ENCODE results near the gene LSM10. TPM values are rescaled to one million over a fixed set of nuclear protein-coding genes. Genes with fewer than 3 reads are reported as not detected.

LSM10 gene
- polyA plus RNA-seq, 1 experiment = 86.5 TPM

- CTCF ChIA-PET = interaction anchor here (0.8 to 1.6 kb wide), 4 partner anchors 54 to 88 kb away, joined by 3 to 8 read pairs (median 3); no protein-coding TSS in a partner anchor
- Histone ChIP-seq H3K36me3 (ENCODE audit: control insufficient read depth, insufficient read depth, low read length) (peaks cover 6% of the 10 kb centered on the region; the same call in 1 of the 2 replicates), H3K4me3 (ENCODE audit: low read depth, low read length) (peak overlapping the region; percentile 70), H3K27me3 (ENCODE audit: control insufficient read depth, insufficient read depth, low read length) (no peaks in the 10 kb centered on the region)
- TF ChIP-seq CTCF (IDR thresholded peaks at IDR 0.05; ENCODE audit: insufficient read depth, low read depth, low read length) = no peak
- POLR2A ChIA-PET = interaction anchor here (1.3 kb wide), 1 partner anchor 10 kb away, joined by 12 read pairs; no protein-coding TSS in a partner anchor
- DNase-seq (ENCODE audit: low read depth) = no peak
Observed at GRCh38 chr1:36397083-36397377, 678 bp downstream of the LSM10 start.

- CTCF ChIA-PET = no interaction called here
- POLR2A ChIA-PET = no interaction called here
- no peaks in the 10 kb centered on the region for H3K27me3 ChIP-seq (ENCODE audit: control insufficient read depth, insufficient read depth, low read length)
- no peak for TF ChIP-seq CTCF (IDR thresholded peaks at IDR 0.05; ENCODE audit: insufficient read depth, low read depth, low read length)
- peaks cover 8% of the 10 kb centered on the region for H3K36me3 ChIP-seq (ENCODE audit: control insufficient read depth, insufficient read depth, low read length)
- H3K4me3 ChIP-seq (ENCODE audit: low read depth, low read length) = no peak overlapping the region
- DNase-seq (ENCODE audit: low read depth) = no peak
Observed at GRCh38 chr1:36396359-36396758, 1.3 kb downstream of the LSM10 start.

- H3K27me3 ChIP-seq (ENCODE audit: control insufficient read depth, insufficient read depth, low read length) = no peaks in the 10 kb centered on the region
- DNase-seq (ENCODE audit: low read depth) = no peak
- ChIA-PET CTCF (interaction anchor here (0.8 to 1.8 kb wide), 2 partner anchors 27 to 51 kb away, joined by 3 to 4 read pairs; no protein-coding TSS in a partner anchor), POLR2A (no interaction called here)
- peaks cover 11% of the 10 kb centered on the region for H3K36me3 ChIP-seq (ENCODE audit: control insufficient read depth, insufficient read depth, low read length)
- TF ChIP-seq CTCF (IDR thresholded peaks at IDR 0.05; ENCODE audit: insufficient read depth, low read depth, low read length) = no peak
- no peak overlapping the region for H3K4me3 ChIP-seq (ENCODE audit: low read depth, low read length)
Observed at GRCh38 chr1:36393686-36394085, 4.0 kb downstream of the LSM10 start.

- Histone ChIP-seq H3K4me3 (ENCODE audit: low read depth, low read length) (no peak overlapping the region), H3K27me3 (ENCODE audit: control insufficient read depth, insufficient read depth, low read length) (no peaks in the 10 kb centered on the region), H3K36me3 (ENCODE audit: control insufficient read depth, insufficient read depth, low read length) (peaks cover 11% of the 10 kb centered on the region)
- ChIA-PET POLR2A (no interaction called here), CTCF (interaction anchor here (0.8 to 1.1 kb wide), 2 partner anchors 26 to 40 kb away, joined by 3 read pairs; no protein-coding TSS in a partner anchor)
- TF ChIP-seq CTCF (IDR thresholded peaks at IDR 0.05; ENCODE audit: insufficient read depth, low read depth, low read length) = no peak
- DNase-seq (ENCODE audit: low read depth) = no peak
Observed at GRCh38 chr1:36392836-36393235, 4.9 kb downstream of the LSM10 start.

- ChIA-PET POLR2A (no interaction called here), CTCF (interaction anchor here (0.8 kb wide), 1 partner anchor 22 kb away, joined by 3 read pairs; no protein-coding TSS in a partner anchor)
- no peak for DNase-seq (ENCODE audit: low read depth)
- no peak for TF ChIP-seq CTCF (IDR thresholded peaks at IDR 0.05; ENCODE audit: insufficient read depth, low read depth, low read length)
- H3K27me3 ChIP-seq (ENCODE audit: control insufficient read depth, insufficient read depth, low read length) = no peaks in the 10 kb centered on the region
- H3K36me3 ChIP-seq (ENCODE audit: control insufficient read depth, insufficient read depth, low read length) = peaks cover 11% of the 10 kb centered on the region
- H3K4me3 ChIP-seq (ENCODE audit: low read depth, low read length) = no peak overlapping the region
Observed at GRCh38 chr1:36391271-36391670, 6.4 kb downstream of the LSM10 start.

Measured in BJ (cell line).